HCT116 (cell line): Measurements from ENCODE around the gene ZNF266. TPM values are rescaled to one million over a fixed set of nuclear protein-coding genes. Genes with fewer than 3 reads are reported as not detected.

ENCODE experiments used
- ATAC-seq: fragments of 200-7000 bp; cut with Tn5 transposase; 2 replicates; pipeline ENCODE4 v1.9.1; 2020; ENCODE audit warnings: mild to moderate bottlenecking, moderate library complexity
- BruUV-seq: library from RNA; stranded (reverse); fragments of 400-500 nt; replicated peaks from 2 replicates; lab custom pipeline; 2021; lab: Mats Ljungman, UMichigan
- CTCF ChIA-PET: fragments of 300-600 bp; sonication (Branson Sonifier 250); formaldehyde crosslinking; loops from one replicate; lab custom pipeline; 2021; ENCODE audit warnings: antibody characterized with exemption; lab: Charles Lee
- POLR2A ChIA-PET: fragments of 300-600, 350-600 bp; sonication (Branson Sonifier 250); formaldehyde crosslinking; loops from one replicate; lab custom pipeline; 2021; ENCODE audit warnings: antibody characterized with exemption; lab: Charles Lee
- RAD21 ChIA-PET, 2 experiments: fragments of 300-600 bp; sonication (Branson Sonifier 250); formaldehyde crosslinking; loops; one replicate each; lab custom pipeline; 2023; ENCODE audit warnings: low total read pairs in 2 of 2; ENCODE audit not compliant: uncharacterized antibody in 2 of 2, unreplicated experiment in 2 of 2, low non-redundant PET in 1 of 2; lab: Charles Lee
- DNase-seq: peaks from one replicate; pipeline ENCODE4 v3.0.0-alpha.2; 2010; ENCODE audit warnings: low read depth, low spot score
- H2AFZ ChIP-seq: fragments of 200-600 bp; shearing (Covaris generic), sonication (generic); 2 replicates; pipeline ENCODE4 v1.6.1; 2017; ENCODE audit warnings: low read depth, mixed run types, mixed read lengths, antibody characterized with exemption, low read length; ENCODE audit not compliant: poor library complexity, severe bottlenecking
- H3K27ac ChIP-seq: 2 replicates; pipeline ENCODE4 v1.5.1; 2012; ENCODE audit warnings: low read depth, low read length
- H3K27me3 ChIP-seq: fragments of 200-600 bp; sonication (generic); 2 replicates; pipeline ENCODE4 v1.6.1; 2016; ENCODE audit warnings: mixed run types, low read length, mixed read lengths; ENCODE audit not compliant: insufficient read depth
- H3K36me3 ChIP-seq, 2 experiments: fragments of 200-500 bp in 1 of 2; fragments of 200-600 bp in 1 of 2; sonication (Bioruptor generic) in 1 of 2; sonication (generic) in 1 of 2; 2 replicates each; pipeline versions ENCODE4 v1.5.1 to v1.6.1; 2014 to 2016; ENCODE audit warnings: low read length in 2 of 2, inconsistent platforms in 1 of 2, mixed read lengths in 1 of 2, mixed run types in 1 of 2; ENCODE audit not compliant: insufficient read depth in 2 of 2, control insufficient read depth in 1 of 2
- H3K4me1 ChIP-seq, 2 experiments: fragments of 200-600 bp in 1 of 2; sonication (generic) in 1 of 2; 2 replicates each; pipeline versions ENCODE4 v1.5.1 to v1.6.1; 2012 to 2017; ENCODE audit warnings: low read length in 2 of 2, inconsistent platforms in 1 of 2, mild to moderate bottlenecking in 1 of 2, mixed read lengths in 1 of 2, mixed run types in 1 of 2, moderate library complexity in 1 of 2; ENCODE audit not compliant: insufficient read depth in 2 of 2, control insufficient read depth in 1 of 2
- H3K4me2 ChIP-seq: fragments of 200-600 bp; sonication (generic); 2 replicates; pipeline ENCODE4 v1.6.1; 2017; ENCODE audit warnings: mixed run types, low read length, mixed read lengths
- H3K4me3 ChIP-seq, 2 experiments: fragments of 200-600 bp in 1 of 2; sonication (generic) in 1 of 2; replicated peaks in 1 of 2; 2 replicates each; pipeline ENCODE4 v1.5.1; 2011 to 2016; ENCODE audit warnings: low read length in 2 of 2, control low read depth in 1 of 2, low read depth in 1 of 2, mild to moderate bottlenecking in 1 of 2, mixed read lengths in 1 of 2, mixed run types in 1 of 2
- H3K79me2 ChIP-seq: fragments of 200-600 bp; sonication (generic); 2 replicates; pipeline ENCODE4 v1.6.1; 2017; ENCODE audit warnings: mild to moderate bottlenecking, mixed run types, low read length, moderate library complexity, mixed read lengths; ENCODE audit not compliant: insufficient read depth
- H3K9ac ChIP-seq: fragments of 200-600 bp; sonication (generic); 2 replicates; pipeline ENCODE4 v1.6.1; 2016; ENCODE audit warnings: low read length, mixed read lengths
- H3K9me2 ChIP-seq: fragments of 200-600 bp; sonication (generic), shearing (Covaris generic); 2 replicates; pipeline ENCODE4 v1.6.1; 2017; ENCODE audit warnings: mixed run types, mild to moderate bottlenecking, moderate library complexity; ENCODE audit not compliant: insufficient read depth
- H3K9me3 ChIP-seq, 2 experiments: fragments of 200-500 bp in 1 of 2; fragments of 200-600 bp in 1 of 2; sonication (Bioruptor generic) in 1 of 2; sonication (generic) in 1 of 2; 2 replicates each; pipeline ENCODE4 v1.6.1; 2014 to 2017; ENCODE audit warnings: low read length in 2 of 2, mixed read lengths in 2 of 2, inconsistent platforms in 1 of 2, low read depth in 1 of 2, mild to moderate bottlenecking in 1 of 2, mixed run types in 1 of 2, moderate library complexity in 1 of 2; ENCODE audit not compliant: control insufficient read depth in 1 of 2, insufficient read depth in 1 of 2
- H4K20me1 ChIP-seq: fragments of 200-600 bp; sonication (generic), shearing (Covaris generic); 2 replicates; pipeline ENCODE4 v1.6.1; 2017; ENCODE audit warnings: mixed run types, mild to moderate bottlenecking, moderate library complexity; ENCODE audit not compliant: insufficient read depth
- EGR1 ChIP-seq: IDR thresholded peaks from 2 replicates; pipeline ENCODE4 v1.6.1; 2012; ENCODE audit warnings: low read depth
- EZH2 ChIP-seq: fragments of 200-600 bp; sonication (generic); IDR thresholded peaks from 2 replicates; pipeline ENCODE4 v1.6.1; 2017; ENCODE audit warnings: antibody characterized with exemption, mixed run types
- EZH2phosphoT487 ChIP-seq: fragments of 200-600 bp; IDR thresholded peaks from 2 replicates; pipeline ENCODE4 v1.6.1; 2018; ENCODE audit warnings: antibody characterized with exemption, borderline replicate concordance
- FOSL1 ChIP-seq: IDR thresholded peaks from 2 replicates; pipeline ENCODE4 v1.6.1; 2012; ENCODE audit warnings: low read depth
- JUND ChIP-seq: IDR thresholded peaks from 2 replicates; pipeline ENCODE4 v1.6.1; 2012
- POLR2A ChIP-seq: IDR thresholded peaks from 2 replicates; pipeline ENCODE4 v1.7.0; 2011; ENCODE audit warnings: borderline replicate concordance; ENCODE audit not compliant: insufficient read depth, insufficient read length; ENCODE audit errors: extremely low read depth
- SIN3A ChIP-seq: IDR thresholded peaks from 2 replicates; pipeline ENCODE4 v1.6.1; 2012; ENCODE audit warnings: low read depth
- SP1 ChIP-seq: IDR thresholded peaks from 2 replicates; pipeline ENCODE4 v1.6.1; 2012; ENCODE audit warnings: low read depth
- TCF7L2 ChIP-seq: IDR thresholded peaks from 2 replicates; pipeline ENCODE4 v1.7.0; 2011; ENCODE audit warnings: borderline replicate concordance, inconsistent platforms; ENCODE audit not compliant: insufficient read depth, insufficient read length; ENCODE audit errors: extremely low read depth
- YY1 ChIP-seq: IDR thresholded peaks from 2 replicates; pipeline ENCODE4 v1.6.1; 2011; ENCODE audit warnings: low read length, low read depth, moderate library complexity, mild to moderate bottlenecking; ENCODE audit not compliant: insufficient replicate concordance; ENCODE audit errors: extremely low read depth
- ZNF274 ChIP-seq: fragments of 200-500 bp; sonication (Bioruptor generic); IDR thresholded peaks from 2 replicates; pipeline ENCODE4 v1.6.1; 2014; ENCODE audit warnings: mild to moderate bottlenecking, low read depth, low read length, inconsistent platforms
- intact Hi-C: fragments of 100-400 bp; cut with micrococcal nuclease; formaldehyde crosslinking; loops from 2 replicates; pipeline ENCODE4 v1.10.0; 2022
- total RNA-seq: library from RNA; stranded (reverse); gene quantifications from one replicate; pipeline ENCODE4 v1.2.1, GENCODE V29; 2021; ENCODE audit not compliant: unreplicated experiment
- TF ChIP-seq, protein P1 (sequence below): IDR thresholded peaks from 2 replicates; pipeline ENCODE4 v1.6.1; 2012
- TF ChIP-seq, protein P2 (sequence below): IDR thresholded peaks from 2 replicates; pipeline ENCODE4 v1.6.1; 2012; ENCODE audit warnings: low read depth
- TF ChIP-seq, protein P3 (sequence below), 3 experiments: fragments of 200-600 bp in 1 of 3; sonication (generic) in 1 of 3; IDR thresholded peaks in 2 of 3; conservative IDR thresholded peaks in 1 of 3; 2 replicates each; pipeline ENCODE4 v1.5.1; 2012 to 2017; ENCODE audit warnings: low read depth in 2 of 3, low read length in 2 of 3, antibody characterized with exemption in 1 of 3, borderline replicate concordance in 1 of 3, control low read depth in 1 of 3, mild to moderate bottlenecking in 1 of 3, mixed read lengths in 1 of 3, mixed run types in 1 of 3, moderate library complexity in 1 of 3; ENCODE audit not compliant: insufficient read depth in 1 of 3
- TF ChIP-seq, protein P4 (sequence below): IDR thresholded peaks from 2 replicates; pipeline ENCODE4 v1.6.1; 2012

The ZNF266 gene
- total RNA-seq, 1 experiment from 2014 or later, result 9.4 TPM

DNA sequence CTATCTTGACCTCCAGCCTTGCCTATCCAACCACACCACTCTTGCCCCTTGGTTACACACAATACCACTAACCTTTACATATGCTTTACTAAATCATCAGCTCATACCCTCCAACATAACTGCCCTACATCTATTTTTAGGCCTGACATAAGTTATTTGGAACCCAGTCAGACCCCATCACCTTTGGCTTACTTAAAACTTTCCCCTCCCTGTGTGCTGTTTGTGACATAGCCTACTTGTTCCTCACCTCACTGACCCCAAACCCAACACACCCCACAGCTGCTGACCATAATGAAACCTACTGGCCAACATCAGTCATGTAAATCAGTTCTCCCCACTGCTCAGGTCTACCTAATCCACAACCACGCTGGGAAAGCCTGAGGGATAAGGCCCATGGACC, 4.9 kb downstream of the ZNF266 start:
- no peak for TF ChIP-seq SP1
- no peak for TF ChIP-seq POLR2A
- TF ChIP-seq, all 23 proteins: peak for 0
- H3K27me3 ChIP-seq, result no peaks in the 10 kb centered on the region
- ChIA-PET CTCF (no interaction called here), POLR2A (no interaction called here), RAD21 (no interaction called here)
- DNase-seq (no peak), ATAC-seq (no peak)
- no peak overlapping the region for H2AFZ ChIP-seq
- no peak overlapping the region for H3K27ac ChIP-seq
- H3K79me2 ChIP-seq, result no peaks in the 10 kb centered on the region
- no peak overlapping the region for H3K9ac ChIP-seq
- H3K4me3 ChIP-seq, result no peak overlapping the region
- no peaks in the 10 kb centered on the region; a peak in 1 of 4 replicates for H3K4me1 ChIP-seq
- BruUV-seq, result no TSS peak
- H3K9me2 ChIP-seq, result no peaks in the 10 kb centered on the region
- intact Hi-C loops, result loop anchor here (10.0 kb wide), 3 partner anchors 226 to 364 kb away; partner anchors contain the start of gene ZNF317
- peaks cover 0 to 11% of the 10 kb centered on the region in 2 experiments; a peak in 2 of 4 replicates for H3K36me3 ChIP-seq
- H3K9me3 ChIP-seq, result no peaks in the 10 kb centered on the region; a peak in 1 of 4 replicates
- H3K4me2 ChIP-seq, result no peak overlapping the region
- H4K20me1 ChIP-seq, result no peaks in the 10 kb centered on the region

DNA sequence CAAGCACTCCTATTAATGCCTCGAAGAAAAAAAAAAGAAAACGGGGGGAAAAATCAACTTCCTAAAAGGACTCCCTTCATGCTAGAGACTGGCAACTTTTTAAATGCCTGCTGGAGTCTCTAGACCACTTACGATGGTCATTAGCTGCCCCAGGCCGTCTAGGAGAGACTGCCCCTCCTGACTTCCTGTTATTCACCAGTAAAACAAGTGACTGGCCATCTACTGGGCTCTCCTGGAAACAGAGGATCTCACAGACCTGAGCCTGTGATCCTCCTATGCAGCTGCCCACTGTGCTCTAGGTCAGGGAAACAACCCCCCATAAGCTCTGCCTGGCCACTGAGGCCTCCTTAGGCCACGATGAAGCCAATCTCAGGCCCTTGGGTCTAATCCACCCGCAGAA, 7.4 kb downstream of the ZNF266 start:
- Histone ChIP-seq H3K4me2 (no peak overlapping the region), H3K4me1 (no peaks in the 10 kb centered on the region), H3K79me2 (no peaks in the 10 kb centered on the region), H3K36me3 (peaks cover 0 to 7% of the 10 kb centered on the region in 2 experiments; a peak in 3 of 4 replicates), H3K9me3 (no peaks in the 10 kb centered on the region; a peak in 2 of 4 replicates), H3K4me3 (no peak overlapping the region), H2AFZ (no peak overlapping the region), H3K9me2 (no peaks in the 10 kb centered on the region), H3K27ac (no peak overlapping the region), H3K27me3 (no peaks in the 10 kb centered on the region), H4K20me1 (no peaks in the 10 kb centered on the region), H3K9ac (no peak overlapping the region)
- ChIA-PET POLR2A (no interaction called here), CTCF (no interaction called here), RAD21 (no interaction called here)
- BruUV-seq, result no TSS peak
- DNase-seq, result no peak
- no peak for ATAC-seq
- TF ChIP-seq EZH2phosphoT487 (no peak), JUND (no peak), FOSL1 (no peak), ZNF274 (no peak), SIN3A (no peak), SP1 (no peak), YY1 (no peak), EZH2 (no peak), POLR2A (no peak), TCF7L2 (no peak), EGR1 (no peak)
- TF ChIP-seq, protein P1, sequence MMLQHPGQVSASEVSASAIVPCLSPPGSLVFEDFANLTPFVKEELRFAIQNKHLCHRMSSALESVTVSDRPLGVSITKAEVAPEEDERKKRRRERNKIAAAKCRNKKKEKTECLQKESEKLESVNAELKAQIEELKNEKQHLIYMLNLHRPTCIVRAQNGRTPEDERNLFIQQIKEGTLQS, result no peak
- TF ChIP-seq, protein P2, sequence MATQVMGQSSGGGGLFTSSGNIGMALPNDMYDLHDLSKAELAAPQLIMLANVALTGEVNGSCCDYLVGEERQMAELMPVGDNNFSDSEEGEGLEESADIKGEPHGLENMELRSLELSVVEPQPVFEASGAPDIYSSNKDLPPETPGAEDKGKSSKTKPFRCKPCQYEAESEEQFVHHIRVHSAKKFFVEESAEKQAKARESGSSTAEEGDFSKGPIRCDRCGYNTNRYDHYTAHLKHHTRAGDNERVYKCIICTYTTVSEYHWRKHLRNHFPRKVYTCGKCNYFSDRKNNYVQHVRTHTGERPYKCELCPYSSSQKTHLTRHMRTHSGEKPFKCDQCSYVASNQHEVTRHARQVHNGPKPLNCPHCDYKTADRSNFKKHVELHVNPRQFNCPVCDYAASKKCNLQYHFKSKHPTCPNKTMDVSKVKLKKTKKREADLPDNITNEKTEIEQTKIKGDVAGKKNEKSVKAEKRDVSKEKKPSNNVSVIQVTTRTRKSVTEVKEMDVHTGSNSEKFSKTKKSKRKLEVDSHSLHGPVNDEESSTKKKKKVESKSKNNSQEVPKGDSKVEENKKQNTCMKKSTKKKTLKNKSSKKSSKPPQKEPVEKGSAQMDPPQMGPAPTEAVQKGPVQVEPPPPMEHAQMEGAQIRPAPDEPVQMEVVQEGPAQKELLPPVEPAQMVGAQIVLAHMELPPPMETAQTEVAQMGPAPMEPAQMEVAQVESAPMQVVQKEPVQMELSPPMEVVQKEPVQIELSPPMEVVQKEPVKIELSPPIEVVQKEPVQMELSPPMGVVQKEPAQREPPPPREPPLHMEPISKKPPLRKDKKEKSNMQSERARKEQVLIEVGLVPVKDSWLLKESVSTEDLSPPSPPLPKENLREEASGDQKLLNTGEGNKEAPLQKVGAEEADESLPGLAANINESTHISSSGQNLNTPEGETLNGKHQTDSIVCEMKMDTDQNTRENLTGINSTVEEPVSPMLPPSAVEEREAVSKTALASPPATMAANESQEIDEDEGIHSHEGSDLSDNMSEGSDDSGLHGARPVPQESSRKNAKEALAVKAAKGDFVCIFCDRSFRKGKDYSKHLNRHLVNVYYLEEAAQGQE, result no peak
- TF ChIP-seq, protein P3, sequence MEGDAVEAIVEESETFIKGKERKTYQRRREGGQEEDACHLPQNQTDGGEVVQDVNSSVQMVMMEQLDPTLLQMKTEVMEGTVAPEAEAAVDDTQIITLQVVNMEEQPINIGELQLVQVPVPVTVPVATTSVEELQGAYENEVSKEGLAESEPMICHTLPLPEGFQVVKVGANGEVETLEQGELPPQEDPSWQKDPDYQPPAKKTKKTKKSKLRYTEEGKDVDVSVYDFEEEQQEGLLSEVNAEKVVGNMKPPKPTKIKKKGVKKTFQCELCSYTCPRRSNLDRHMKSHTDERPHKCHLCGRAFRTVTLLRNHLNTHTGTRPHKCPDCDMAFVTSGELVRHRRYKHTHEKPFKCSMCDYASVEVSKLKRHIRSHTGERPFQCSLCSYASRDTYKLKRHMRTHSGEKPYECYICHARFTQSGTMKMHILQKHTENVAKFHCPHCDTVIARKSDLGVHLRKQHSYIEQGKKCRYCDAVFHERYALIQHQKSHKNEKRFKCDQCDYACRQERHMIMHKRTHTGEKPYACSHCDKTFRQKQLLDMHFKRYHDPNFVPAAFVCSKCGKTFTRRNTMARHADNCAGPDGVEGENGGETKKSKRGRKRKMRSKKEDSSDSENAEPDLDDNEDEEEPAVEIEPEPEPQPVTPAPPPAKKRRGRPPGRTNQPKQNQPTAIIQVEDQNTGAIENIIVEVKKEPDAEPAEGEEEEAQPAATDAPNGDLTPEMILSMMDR (IDR thresholded peaks at IDR 0.05 in 2 of 3, conservative IDR thresholded peaks at IDR 0.05 in 1 of 3; ENCODE audit: borderline replicate concordance in 1 of 3, insufficient read depth in 1 of 3, low read depth in 2 of 3, low read length in 2 of 3), result no peak
- TF ChIP-seq, protein P4, sequence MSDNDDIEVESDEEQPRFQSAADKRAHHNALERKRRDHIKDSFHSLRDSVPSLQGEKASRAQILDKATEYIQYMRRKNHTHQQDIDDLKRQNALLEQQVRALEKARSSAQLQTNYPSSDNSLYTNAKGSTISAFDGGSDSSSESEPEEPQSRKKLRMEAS, result no peak
- intact Hi-C loops, result no loop called here
